H1 (cell line): ENCODE results near the gene WNT7A. TPM values are rescaled to one million over a fixed set of nuclear protein-coding genes. Genes with fewer than 3 reads are reported as not detected.

ENCODE experiments used
- CTCF ChIA-PET: fragments of 300-600 bp; sonication (Branson Sonifier 250); formaldehyde crosslinking; loops from one replicate; lab custom pipeline; 2021; ENCODE audit not compliant: partially characterized antibody; lab: Charles Lee
- POLR2A ChIA-PET: fragments of 300-600 bp; sonication (Branson Sonifier 250); formaldehyde crosslinking; loops from one replicate; lab custom pipeline; 2021; ENCODE audit warnings: inconsistent platforms; ENCODE audit not compliant: partially characterized antibody; lab: Charles Lee
- DNase-seq, 2 experiments: peaks; one replicate each; pipeline versions ENCODE4 v3.0.0 to v3.0.0-alpha.2; 2010 to 2022; ENCODE audit warnings: low spot score in 2 of 2, low read depth in 1 of 2, mixed read lengths in 1 of 2
- FAIRE-seq: peaks from 2 replicates; lab custom pipeline; 2011; peaks lifted over from hg19 to GRCh38; lab: Jason Lieb, UNC
- H2AFZ ChIP-seq: 2 replicates; pipeline ENCODE4 v1.8.1; 2012; ENCODE audit warnings: low read length, inconsistent platforms
- H2AK5ac ChIP-seq: 2 replicates; pipeline ENCODE4 v1.6.1; 2013; ENCODE audit warnings: low read depth, low read length
- H2BK120ac ChIP-seq: replicated peaks from 2 replicates; pipeline ENCODE3; 2013; ENCODE audit warnings: low read depth, low read length, inconsistent platforms
- H2BK12ac ChIP-seq: 2 replicates; pipeline ENCODE4 v1.6.1; 2013; ENCODE audit warnings: low read depth, low read length
- H2BK15ac ChIP-seq: 2 replicates; pipeline ENCODE4 v1.6.1; 2013; ENCODE audit warnings: low read length
- H2BK20ac ChIP-seq: 2 replicates; pipeline ENCODE4 v1.6.1; 2013; ENCODE audit warnings: low read length
- H2BK5ac ChIP-seq: 2 replicates; pipeline ENCODE4 v1.6.1; 2013; ENCODE audit warnings: low read depth, low read length
- H3K14ac ChIP-seq: 2 replicates; pipeline ENCODE4 v1.6.1; 2013; ENCODE audit warnings: inconsistent platforms; ENCODE audit not compliant: insufficient read length
- H3K18ac ChIP-seq: 2 replicates; pipeline ENCODE4 v1.6.1; 2013; ENCODE audit warnings: low read length; ENCODE audit errors: extremely low read depth
- H3K23ac ChIP-seq: 2 replicates; pipeline ENCODE4 v1.6.1; 2013; ENCODE audit warnings: inconsistent platforms; ENCODE audit not compliant: insufficient read length
- H3K23me2 ChIP-seq: 2 replicates; pipeline ENCODE4 v1.6.1; 2013; ENCODE audit warnings: low read depth, low read length
- H3K27ac ChIP-seq: 2 replicates; pipeline ENCODE4 v1.6.1; 2011; ENCODE audit warnings: low read depth, low read length, inconsistent platforms
- H3K27me3 ChIP-seq, 4 experiments: replicated peaks in 1 of 4; 1 replicate in 1 of 4; 2 replicates in 3 of 4; pipeline versions ENCODE4 v1.6.1 to v1.8.1; 2011 to 2013; ENCODE audit warnings: low read length in 3 of 4, mild to moderate bottlenecking in 3 of 4, inconsistent platforms in 2 of 4, mixed read lengths in 2 of 4, moderate library complexity in 1 of 4; ENCODE audit not compliant: control insufficient read depth in 3 of 4, insufficient read depth in 3 of 4; ENCODE audit errors: extremely low read depth in 1 of 4
- H3K36me3 ChIP-seq, 4 experiments: 2 replicates each; pipeline versions ENCODE4 v1.6.1 to v1.8.1; 2011 to 2013; ENCODE audit warnings: mild to moderate bottlenecking in 4 of 4, low read length in 3 of 4, moderate library complexity in 2 of 4, control low read depth in 1 of 4, inconsistent platforms in 1 of 4; ENCODE audit not compliant: insufficient read depth in 4 of 4, control insufficient read depth in 2 of 4
- H3K4ac ChIP-seq: replicated peaks from 2 replicates; pipeline ENCODE3; 2013; ENCODE audit warnings: low read length, low read depth, mixed read lengths, inconsistent platforms; ENCODE audit not compliant: insufficient read length
- H3K4me1 ChIP-seq, 4 experiments: replicated peaks in 1 of 4; 1 replicate in 1 of 4; 2 replicates in 3 of 4; pipeline versions ENCODE4 v1.6.1 to v1.8.1; 2011 to 2013; ENCODE audit warnings: low read length in 3 of 4, inconsistent platforms in 2 of 4, mixed read lengths in 1 of 4; ENCODE audit not compliant: insufficient read depth in 4 of 4, control insufficient read depth in 3 of 4
- H3K4me2 ChIP-seq, 2 experiments: 2 replicates each; pipeline versions ENCODE4 v1.6.1 to v1.8.1; 2011 to 2013; ENCODE audit warnings: low read depth in 2 of 2, low read length in 2 of 2, control low read depth in 1 of 2, inconsistent platforms in 1 of 2, mild to moderate bottlenecking in 1 of 2; ENCODE audit not compliant: insufficient read depth in 1 of 2
- H3K4me3 ChIP-seq, 4 experiments: fragments of 200-600, 300-600 bp in 1 of 4; sonication (generic), shearing (Covaris generic), sonication (Bioruptor Twin) in 1 of 4; 2 replicates each; pipeline versions ENCODE4 v1.5.1 to v1.8.1; 2011 to 2016; ENCODE audit warnings: low read length in 4 of 4, low read depth in 3 of 4, control low read depth in 2 of 4, inconsistent platforms in 2 of 4, mild to moderate bottlenecking in 2 of 4, mixed read lengths in 1 of 4, moderate library complexity in 1 of 4; ENCODE audit not compliant: insufficient read depth in 2 of 4; ENCODE audit errors: extremely low read depth in 1 of 4
- H3K56ac ChIP-seq: replicated peaks from 2 replicates; pipeline ENCODE3; 2013; ENCODE audit warnings: low read depth, mild to moderate bottlenecking, mixed read lengths, low read length, inconsistent platforms; ENCODE audit not compliant: insufficient read length
- H3K79me1 ChIP-seq: 2 replicates; pipeline ENCODE4 v1.6.1; 2013; ENCODE audit warnings: low read depth, low read length, control low read depth
- H3K79me2 ChIP-seq, 2 experiments: 2 replicates each; pipeline versions ENCODE4 v1.6.1 to v1.8.1; 2012 to 2013; ENCODE audit warnings: low read length in 2 of 2, mild to moderate bottlenecking in 2 of 2, inconsistent platforms in 1 of 2; ENCODE audit not compliant: insufficient read depth in 2 of 2, control insufficient read depth in 1 of 2
- H3K9ac ChIP-seq, 4 experiments: replicated peaks in 1 of 4; 1 replicate in 1 of 4; 2 replicates in 3 of 4; pipeline versions ENCODE4 v1.6.1 to v1.8.1; 2011 to 2013; ENCODE audit warnings: low read depth in 3 of 4, low read length in 3 of 4, control low read depth in 2 of 4, mild to moderate bottlenecking in 2 of 4, moderate library complexity in 2 of 4, inconsistent platforms in 1 of 4; ENCODE audit errors: extremely low read depth in 1 of 4
- H3K9me3 ChIP-seq, 2 experiments: 2 replicates each; pipeline versions ENCODE4 v1.6.1 to v1.8.1; 2012 to 2013; ENCODE audit warnings: mild to moderate bottlenecking in 2 of 2, moderate library complexity in 2 of 2, control low read depth in 1 of 2, inconsistent platforms in 1 of 2, low read depth in 1 of 2, low read length in 1 of 2, mixed read lengths in 1 of 2; ENCODE audit not compliant: insufficient read depth in 2 of 2
- H4K20me1 ChIP-seq, 2 experiments: replicated peaks in 1 of 2; 2 replicates each; pipeline versions ENCODE3 to v1.8.1; 2011 to 2013; ENCODE audit warnings: inconsistent platforms in 2 of 2, low read length in 2 of 2, mild to moderate bottlenecking in 1 of 2; ENCODE audit not compliant: insufficient read depth in 2 of 2, control insufficient read depth in 1 of 2
- H4K5ac ChIP-seq: 2 replicates; pipeline ENCODE4 v1.6.1; 2013; ENCODE audit warnings: low read length, low read depth, mixed read lengths, inconsistent platforms; ENCODE audit not compliant: insufficient read length
- H4K8ac ChIP-seq: 2 replicates; pipeline ENCODE4 v1.8.0; 2013; ENCODE audit warnings: mild to moderate bottlenecking, moderate library complexity, low read length, inconsistent platforms; ENCODE audit not compliant: insufficient read depth; ENCODE audit errors: extremely low read depth
- H4K91ac ChIP-seq: replicated peaks from 2 replicates; pipeline ENCODE3; 2013; ENCODE audit warnings: low read length, mixed read lengths, inconsistent platforms; ENCODE audit not compliant: insufficient read length
- ASH2L ChIP-seq: fragments of 200-600, 300-600 bp; sonication (generic); IDR thresholded peaks from one replicate; pipeline ENCODE4 v1.7.1; 2017; ENCODE audit warnings: low read length
- CBX8 ChIP-seq: fragments of 300-800, 300-1000 bp; sonication (generic); IDR thresholded peaks from 2 replicates; pipeline ENCODE4 v1.7.1; 2016; ENCODE audit warnings: low read depth, low read length, borderline replicate concordance
- CHD1 ChIP-seq: IDR thresholded peaks from 2 replicates; pipeline ENCODE4 v1.6.1; 2012; ENCODE audit warnings: low read depth, low read length, improper control_type of control experiment
- CTBP2 ChIP-seq: IDR thresholded peaks from 2 replicates; pipeline ENCODE4 v1.7.0; 2011; ENCODE audit warnings: borderline replicate concordance, mild to moderate bottlenecking, moderate library complexity, mixed read lengths, low read length; ENCODE audit not compliant: insufficient read depth, insufficient read length
- EGR1 ChIP-seq: IDR thresholded peaks from 2 replicates; pipeline ENCODE4 v1.6.1; 2011; ENCODE audit warnings: low read depth, low read length, borderline replicate concordance
- FOSL1 ChIP-seq: IDR thresholded peaks from 2 replicates; pipeline ENCODE4 v1.6.1; 2011; ENCODE audit warnings: mild to moderate bottlenecking, low read depth, low read length, moderate library complexity; ENCODE audit not compliant: insufficient read depth
- HDAC2 ChIP-seq, 2 experiments: fragments of 300-600 bp in 1 of 2; sonication (generic) in 1 of 2; IDR thresholded peaks; 2 replicates each; pipeline ENCODE4 v1.6.1; 2011 to 2012; ENCODE audit warnings: low read depth in 2 of 2, low read length in 2 of 2, mild to moderate bottlenecking in 2 of 2, moderate library complexity in 2 of 2, borderline replicate concordance in 1 of 2, inconsistent platforms in 1 of 2
- HDAC6 ChIP-seq: IDR thresholded peaks from one replicate; pipeline ENCODE4 v1.7.1; 2012; ENCODE audit warnings: low read depth, mild to moderate bottlenecking, inconsistent platforms, low read length, moderate library complexity
- POLR2AphosphoS5 ChIP-seq: IDR thresholded peaks from 2 replicates; pipeline ENCODE4 v1.6.1; 2011; ENCODE audit warnings: low read depth, low read length
- POU5F1 ChIP-seq: IDR thresholded peaks from 2 replicates; pipeline ENCODE4 v1.6.1; 2011; ENCODE audit warnings: low read depth, mild to moderate bottlenecking, low read length, moderate library complexity
- SIX5 ChIP-seq: IDR thresholded peaks from 2 replicates; pipeline ENCODE4 v1.6.1; 2011; ENCODE audit warnings: mild to moderate bottlenecking, low read depth, low read length
- TCF12 ChIP-seq: IDR thresholded peaks from 2 replicates; pipeline ENCODE4 v1.6.1; 2011; ENCODE audit warnings: low read depth, mild to moderate bottlenecking, low read length
- YY1 ChIP-seq: IDR thresholded peaks from 2 replicates; pipeline ENCODE4 v1.6.1; 2011; ENCODE audit warnings: low read depth, mild to moderate bottlenecking, low read length
- WGBS, 2 experiments: shearing (Covaris generic) in 1 of 2; methylation state at CpG; one replicate each; pipeline versions ENCODE4 v1.1.6 to v1.1.7; 2013 to 2015; ENCODE audit warnings: low lambda C conversion rate in 2 of 2, mixed read lengths in 2 of 2, inconsistent platforms in 1 of 2, low coverage in 1 of 2, missing lambda C conversion rate in 1 of 2; ENCODE audit not compliant: insufficient replicate concordance in 2 of 2, insufficient coverage in 1 of 2, insufficient read length in 1 of 2; ENCODE audit errors: extremely low coverage in 1 of 2, missing lambda C conversion rate in 1 of 2; 5-methylcytosine and 5-hydroxymethylcytosine counted together
- polyA plus RNA-seq, 7 experiments: library from polyadenylated mRNA; depleted of rRNA in 3 of 7; stranded (reverse) in 5 of 7; unstranded in 2 of 7; fragments of >200 nt in 5 of 7; fragments of 200-250 nt in 2 of 7; gene quantifications; 1 replicate in 5 of 7; 2 replicates in 1 of 7; 4 replicates in 1 of 7; pipeline versions ENCODE4 v1.2.1 to v1.2.3, GENCODE V29; 2011 to 2013; ENCODE audit warnings: missing spikeins in 2 of 7, mixed read lengths in 2 of 7
- total RNA-seq: library from RNA; stranded (reverse); fragmentation: NEBNext Ultra II Directional; extraction: Animal tissue kit (Norgen Biotek cat#: 25700); gene quantifications from 2 replicates; pipeline ENCODE4 v1.2.1, GENCODE V29; 2021
- TF ChIP-seq, protein P1 (sequence below): IDR thresholded peaks from 2 replicates; pipeline ENCODE4 v1.6.1; 2012; ENCODE audit warnings: inconsistent platforms

Gene WNT7A
- total and polyA plus RNA-seq, 2 of the 8 experiments (the other 6 are each of a cell fraction or from before 2014, with no cell fraction given) = 0.02 TPM; not detected in 1

DNA sequence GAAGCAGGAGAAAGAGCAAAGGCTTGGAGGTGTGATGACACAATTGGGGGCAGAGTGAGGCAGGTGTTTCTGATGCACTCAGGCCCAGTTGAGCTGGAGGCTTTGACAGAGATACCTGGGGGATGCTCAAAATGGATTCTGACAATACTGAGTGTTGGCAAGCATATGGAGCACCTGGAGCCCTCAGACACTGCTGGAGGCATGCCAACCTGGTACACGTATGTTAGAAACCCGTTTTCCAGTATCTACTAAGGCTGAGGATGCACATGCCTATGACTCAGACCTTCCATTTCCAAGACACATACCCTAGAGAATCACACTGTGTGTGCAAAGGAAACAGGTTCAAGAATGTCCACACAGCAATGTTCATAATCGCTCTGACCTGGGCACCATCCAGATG, 58.7 kb downstream of the WNT7A start:
- no peak overlapping the region for H2BK20ac ChIP-seq
- H3K23me2 ChIP-seq = no peaks in the 10 kb centered on the region; the same call in 1 of the 2 replicates
- no peak overlapping the region for H3K4ac ChIP-seq
- no peak overlapping the region for H2BK15ac ChIP-seq
- no peak overlapping the region for H4K91ac ChIP-seq
- ChIA-PET POLR2A (no interaction called here), CTCF (interaction anchor here (1.0 to 1.1 kb wide), 2 partner anchors 10 to 60 kb away, joined by 3 read pairs; no protein-coding TSS in a partner anchor)
- H3K14ac ChIP-seq = no peak overlapping the region
- H3K23ac ChIP-seq = no peak overlapping the region
- H4K20me1 ChIP-seq = no peaks in the 10 kb centered on the region
- H2BK12ac ChIP-seq = no peak overlapping the region
- FAIRE-seq (no peak), DNase-seq (no peak)
- no peaks in the 10 kb centered on the region for H3K36me3 ChIP-seq
- H2BK120ac ChIP-seq = no peak overlapping the region
- H3K56ac ChIP-seq = no peak overlapping the region
- no peaks in the 10 kb centered on the region; a peak in 1 of 7 replicates for H3K27me3 ChIP-seq
- no peak overlapping the region for H2BK5ac ChIP-seq
- no peak overlapping the region for H3K27ac ChIP-seq
- H4K8ac ChIP-seq = no peak overlapping the region
- no peak overlapping the region for H3K18ac ChIP-seq
- H3K4me1 ChIP-seq = peaks cover 0 to 2% (median 0%) of the 10 kb centered on the region in 4 experiments; a peak in 1 of 7 replicates
- H3K79me1 ChIP-seq = no peaks in the 10 kb centered on the region
- no peak overlapping the region for H3K4me2 ChIP-seq
- WGBS, 2 experiments = 76% methylated on average over 3 of the region's 3 CpGs; no CpG with 5 or more reads in 1 of the 2 experiments
- H4K5ac ChIP-seq = no peak overlapping the region
- no peak overlapping the region for H3K9ac ChIP-seq
- no peak overlapping the region for H2AFZ ChIP-seq
- H2AK5ac ChIP-seq = no peak overlapping the region
- H3K79me2 ChIP-seq = no peaks in the 10 kb centered on the region
- no peak overlapping the region for H3K4me3 ChIP-seq
- H3K9me3 ChIP-seq = peaks cover 6 to 20% of the 10 kb centered on the region in 2 experiments
- TF ChIP-seq HDAC6 = no peak
- TF ChIP-seq, protein P1, sequence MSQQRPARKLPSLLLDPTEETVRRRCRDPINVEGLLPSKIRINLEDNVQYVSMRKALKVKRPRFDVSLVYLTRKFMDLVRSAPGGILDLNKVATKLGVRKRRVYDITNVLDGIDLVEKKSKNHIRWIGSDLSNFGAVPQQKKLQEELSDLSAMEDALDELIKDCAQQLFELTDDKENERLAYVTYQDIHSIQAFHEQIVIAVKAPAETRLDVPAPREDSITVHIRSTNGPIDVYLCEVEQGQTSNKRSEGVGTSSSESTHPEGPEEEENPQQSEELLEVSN = no peak
- no peak for TF ChIP-seq CBX8
- TF ChIP-seq YY1 = no peak
- no peak for TF ChIP-seq POLR2AphosphoS5
- TF ChIP-seq CHD1 = no peak
- no peak for TF ChIP-seq CTBP2
- no peak for TF ChIP-seq ASH2L
- TF ChIP-seq HDAC2 (IDR thresholded peaks at IDR 0.05; ENCODE audit: borderline replicate concordance in 1 of 2, low read depth in 2 of 2, low read length in 2 of 2) = no peak
- TF ChIP-seq POU5F1 = no peak
- no peak for TF ChIP-seq FOSL1
- TF ChIP-seq SIX5 = no peak
- no peak for TF ChIP-seq TCF12
- no peak for TF ChIP-seq EGR1
